GM18499 (cell line): Measurements from ENCODE around the gene ZNF91.
"Not testable (repeated sequence)": the region's sequence is repeated elsewhere in the genome, so short reads cannot be mapped to it uniquely, and the experiment has no call there.

Source experiments
- ATAC-seq: cut with Tn5 transposase; IDR thresholded peaks from one replicate; pipeline ENCODE4 v1.9.1; 2021; ENCODE audit warnings: moderate number of reproducible peaks; ENCODE audit not compliant: insufficient read depth, unreplicated experiment

ZNF91 gene

GRCh38 chr19:23321953-23322549 is 73.2 kb downstream of the ZNF91 start:
- ATAC-seq, result no peak

GRCh38 chr19:23321403-23321802 is 73.9 kb downstream of the ZNF91 start:
- ATAC-seq, result not testable (repeated sequence)

- ATAC-seq, result not testable (repeated sequence)
Measured at GRCh38 chr19:23319571-23319970, 75.7 kb downstream of the ZNF91 start.

GRCh38 chr19:23318941-23319340 is 76.3 kb downstream of the ZNF91 start:
- ATAC-seq, result not testable (repeated sequence)

- no peak for ATAC-seq
Measured at GRCh38 chr19:23318143-23318542, 77.1 kb downstream of the ZNF91 start.

- no peak for ATAC-seq
Measured at GRCh38 chr19:23315286-23315685, 80.0 kb downstream of the ZNF91 start.

- ATAC-seq, result no peak
Measured at GRCh38 chr19:23314505-23315251, 80.6 kb downstream of the ZNF91 start.

- no peak for ATAC-seq
Measured at GRCh38 chr19:23313196-23313595, 82.1 kb downstream of the ZNF91 start.

- no peak for ATAC-seq
Measured at GRCh38 chr19:23312515-23312914, 82.8 kb downstream of the ZNF91 start.

GRCh38 chr19:23311551-23311950 is 83.7 kb downstream of the ZNF91 start:
- no peak for ATAC-seq

GRCh38 chr19:23310729-23311211 is 84.5 kb downstream of the ZNF91 start:
- ATAC-seq, result no peak

- ATAC-seq, result no peak
Measured at GRCh38 chr19:23309926-23310325, 85.3 kb downstream of the ZNF91 start.

GRCh38 chr19:23305555-23305954 is 89.7 kb downstream of the ZNF91 start:
- ATAC-seq, result no peak

GRCh38 chr19:23304238-23304637 is 91.0 kb downstream of the ZNF91 start:
- ATAC-seq, result no peak

GRCh38 chr19:23294141-23294540 is 101.1 kb downstream of the ZNF91 start:
- ATAC-seq, result no peak

GRCh38 chr19:23289966-23290365 is 105.3 kb downstream of the ZNF91 start:
- not testable (repeated sequence) for ATAC-seq
